HUDEP-2 (cell line): Measurements from ENCODE around the gene NCBP1.
"Not testable (repeated sequence)": the region's sequence is repeated elsewhere in the genome, so short reads cannot be mapped to it uniquely, and the experiment has no call there.

Experiments used
- DNase-seq, 76 experiments: peaks; one replicate each; lab custom pipeline; 2025; ENCODE audit not compliant: unreplicated experiment in 76 of 76; lab: John Stamatoyannopoulos, UW

Gene NCBP1, protein sequence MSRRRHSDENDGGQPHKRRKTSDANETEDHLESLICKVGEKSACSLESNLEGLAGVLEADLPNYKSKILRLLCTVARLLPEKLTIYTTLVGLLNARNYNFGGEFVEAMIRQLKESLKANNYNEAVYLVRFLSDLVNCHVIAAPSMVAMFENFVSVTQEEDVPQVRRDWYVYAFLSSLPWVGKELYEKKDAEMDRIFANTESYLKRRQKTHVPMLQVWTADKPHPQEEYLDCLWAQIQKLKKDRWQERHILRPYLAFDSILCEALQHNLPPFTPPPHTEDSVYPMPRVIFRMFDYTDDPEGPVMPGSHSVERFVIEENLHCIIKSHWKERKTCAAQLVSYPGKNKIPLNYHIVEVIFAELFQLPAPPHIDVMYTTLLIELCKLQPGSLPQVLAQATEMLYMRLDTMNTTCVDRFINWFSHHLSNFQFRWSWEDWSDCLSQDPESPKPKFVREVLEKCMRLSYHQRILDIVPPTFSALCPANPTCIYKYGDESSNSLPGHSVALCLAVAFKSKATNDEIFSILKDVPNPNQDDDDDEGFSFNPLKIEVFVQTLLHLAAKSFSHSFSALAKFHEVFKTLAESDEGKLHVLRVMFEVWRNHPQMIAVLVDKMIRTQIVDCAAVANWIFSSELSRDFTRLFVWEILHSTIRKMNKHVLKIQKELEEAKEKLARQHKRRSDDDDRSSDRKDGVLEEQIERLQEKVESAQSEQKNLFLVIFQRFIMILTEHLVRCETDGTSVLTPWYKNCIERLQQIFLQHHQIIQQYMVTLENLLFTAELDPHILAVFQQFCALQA

DNA sequence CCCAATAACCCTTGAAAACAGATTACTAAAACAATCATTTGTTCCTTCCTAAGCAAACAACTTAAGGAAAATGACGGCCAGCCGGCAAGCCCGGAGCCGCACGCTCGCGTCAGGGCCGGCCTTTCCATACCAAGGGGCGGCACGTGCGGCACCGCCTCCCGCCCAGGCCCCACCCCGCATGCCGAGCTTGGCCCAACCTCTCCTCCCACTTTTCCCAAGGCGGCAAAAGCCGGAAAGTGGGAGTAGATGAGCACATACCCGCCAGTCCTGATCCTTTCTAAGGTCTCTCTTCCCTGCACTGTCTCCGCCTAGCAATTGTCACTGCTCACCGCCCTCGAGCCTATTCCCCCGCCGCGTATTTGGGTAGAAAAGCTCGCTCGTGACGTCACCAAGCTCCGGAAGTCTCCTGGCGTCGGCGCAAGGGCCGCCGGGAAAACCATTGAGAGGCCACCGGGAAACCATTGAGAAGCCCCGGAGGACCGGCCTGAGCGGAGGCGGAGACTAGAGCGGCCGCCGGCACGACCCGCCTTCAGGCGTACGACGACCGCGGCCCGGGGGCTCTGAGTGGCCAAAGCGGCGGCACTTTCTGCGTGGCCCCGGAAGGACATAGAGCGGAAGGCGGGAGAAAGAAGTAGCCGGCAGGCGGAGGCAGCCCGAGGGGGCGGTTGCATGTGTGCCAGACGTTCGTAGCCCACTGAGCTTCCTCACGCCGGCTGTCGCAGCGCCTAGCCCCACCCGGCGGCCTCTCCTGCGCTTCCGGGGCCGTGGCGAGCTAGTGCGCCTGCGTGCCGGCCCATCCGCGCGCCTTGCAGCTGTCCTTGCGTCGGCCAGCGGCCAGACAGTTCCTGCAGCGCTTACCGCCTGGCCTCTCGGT, at the start of gene NCBP1, which contains the start of gene TSTD2:
TSS of gene NCBP1 (plus strand) at position 837 of the 874 bp plus-strand sequence. CDS start 61 bp downstream, outside the sequence.
TSS of gene TSTD2 (minus strand) at position 384 of the 874 bp plus-strand sequence. CDS start 5,806 bp downstream, outside the sequence.
- peak; percentile 52 to 99 (median 93) for DNase-seq

DNA sequence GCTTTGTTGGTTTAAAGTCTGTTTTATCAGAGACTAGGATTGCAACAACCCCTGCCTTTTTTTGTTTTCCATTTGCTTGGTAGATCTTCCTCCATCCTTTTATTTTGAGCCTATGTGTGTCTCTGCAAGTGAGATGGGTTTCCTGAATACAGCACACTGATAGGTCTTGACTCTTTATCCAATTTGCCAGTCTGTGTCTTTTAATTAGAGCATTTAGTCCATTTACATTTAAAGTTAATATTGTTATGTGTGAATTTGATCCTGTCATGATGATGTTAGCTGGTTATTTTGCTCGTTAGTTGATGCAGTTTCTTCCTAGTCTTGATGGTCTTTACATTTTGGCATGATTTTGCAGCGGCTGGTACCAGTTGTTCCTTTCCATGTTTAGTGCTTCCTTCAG, 48.8 kb upstream of the NCBP1 start:
- not testable (repeated sequence) for DNase-seq

DNA sequence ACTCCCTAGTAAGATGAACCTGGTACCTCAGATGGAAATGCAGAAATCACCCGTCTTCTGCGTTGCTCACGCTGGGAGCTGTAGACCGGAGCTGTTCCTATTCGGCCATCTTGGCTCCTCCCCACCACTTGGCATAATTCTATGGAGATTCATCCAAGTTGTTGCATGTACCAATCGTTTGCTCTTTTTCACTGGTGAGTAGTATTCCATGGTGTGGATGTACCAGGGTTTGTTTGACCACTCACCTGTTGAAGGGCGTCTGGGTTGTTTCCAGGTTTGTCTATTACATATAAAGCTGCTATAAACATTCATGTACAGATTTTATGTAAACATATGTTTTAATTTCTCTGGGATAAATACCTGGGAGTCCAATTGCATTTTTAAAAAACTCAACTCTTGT, 46.7 kb upstream of the NCBP1 start:
- DNase-seq, result not testable (repeated sequence)

DNA sequence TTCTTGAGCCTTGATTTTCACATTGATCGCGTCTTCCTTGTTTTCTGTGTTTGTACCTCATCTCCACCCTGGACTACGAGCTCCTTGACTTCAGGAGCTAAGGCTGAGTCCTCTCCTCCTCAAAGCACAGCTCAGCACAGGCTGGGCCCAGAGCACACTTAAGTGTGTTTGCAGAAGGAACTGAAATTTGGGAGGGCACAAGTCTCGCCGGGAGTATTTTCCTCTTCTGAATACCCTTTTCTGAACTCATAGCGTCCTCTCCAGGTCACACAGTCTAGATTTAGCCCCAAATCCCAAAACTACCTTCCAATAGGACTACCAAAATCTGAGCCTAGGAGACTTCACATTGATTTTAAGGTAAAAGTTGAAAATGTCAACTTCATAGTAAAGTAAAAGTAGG, 42.1 kb upstream of the NCBP1 start:
- DNase-seq, result no peak

DNA sequence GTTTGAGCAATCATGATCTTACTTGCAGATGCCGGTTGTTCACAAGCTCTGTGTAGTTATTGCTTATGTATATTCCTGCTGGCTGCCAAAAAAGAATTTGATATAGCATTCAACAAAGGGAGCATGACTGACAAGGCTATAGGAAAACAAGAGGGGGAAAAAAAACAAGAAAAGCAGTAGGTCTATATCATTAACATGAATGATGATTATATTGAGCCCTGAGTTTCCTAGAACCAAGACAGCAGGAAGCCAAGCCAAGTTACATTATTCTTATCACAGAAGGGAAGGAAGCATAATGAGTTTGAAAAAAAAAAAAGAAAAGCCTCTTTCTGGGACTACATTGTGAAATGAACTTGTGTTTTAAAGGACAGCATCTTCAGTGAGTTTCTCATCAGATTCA, 41.5 kb upstream of the NCBP1 start:
- no peak for DNase-seq

DNA sequence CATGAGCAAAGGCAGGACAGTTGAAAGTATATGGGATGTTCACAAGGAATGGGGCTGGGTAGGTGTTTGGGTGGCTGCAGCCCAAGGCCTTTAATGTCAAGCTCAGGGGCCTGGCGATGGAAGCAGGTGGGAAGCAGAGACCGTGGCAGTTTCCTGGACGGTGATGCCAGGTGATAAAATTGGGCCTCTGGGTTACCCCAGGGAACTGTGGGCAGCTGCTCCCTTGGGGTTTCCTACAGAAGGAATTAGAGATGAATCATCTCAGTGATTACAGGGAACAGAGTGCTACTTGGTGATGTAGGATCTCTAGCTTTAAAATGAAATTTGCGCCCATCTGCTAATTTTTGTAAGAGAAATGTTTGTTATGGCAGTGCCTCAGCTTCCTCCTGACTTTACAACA, 39.7 kb upstream of the NCBP1 start:
- DNase-seq, result no peak

DNA sequence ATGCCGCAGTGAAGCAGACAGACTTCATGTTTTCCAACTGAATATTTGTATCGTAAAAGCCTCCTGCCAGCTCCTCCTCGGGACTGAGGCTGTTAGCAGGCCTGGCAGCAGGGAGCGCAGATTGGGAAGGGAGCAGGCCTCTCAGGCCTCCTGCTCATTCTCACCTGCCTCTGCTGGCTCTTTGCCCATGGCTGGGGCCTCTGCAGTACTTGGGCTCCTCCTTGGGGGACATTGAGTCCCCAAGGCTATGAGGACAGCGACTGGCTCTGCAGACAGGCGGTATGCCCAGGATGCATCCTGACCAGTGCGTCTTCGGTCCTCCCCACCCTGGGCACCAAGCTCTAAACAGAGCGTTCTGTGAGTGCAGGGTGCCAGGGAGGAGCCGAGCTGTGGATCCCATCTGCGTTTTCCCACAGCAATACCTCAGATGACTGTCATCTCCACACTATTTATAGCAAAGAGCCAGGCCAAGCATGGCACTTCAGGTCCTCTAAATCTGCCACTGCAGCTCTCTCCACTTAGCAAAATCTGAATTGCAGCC, 39.2 kb upstream of the NCBP1 start:
- no peak for DNase-seq

DNA sequence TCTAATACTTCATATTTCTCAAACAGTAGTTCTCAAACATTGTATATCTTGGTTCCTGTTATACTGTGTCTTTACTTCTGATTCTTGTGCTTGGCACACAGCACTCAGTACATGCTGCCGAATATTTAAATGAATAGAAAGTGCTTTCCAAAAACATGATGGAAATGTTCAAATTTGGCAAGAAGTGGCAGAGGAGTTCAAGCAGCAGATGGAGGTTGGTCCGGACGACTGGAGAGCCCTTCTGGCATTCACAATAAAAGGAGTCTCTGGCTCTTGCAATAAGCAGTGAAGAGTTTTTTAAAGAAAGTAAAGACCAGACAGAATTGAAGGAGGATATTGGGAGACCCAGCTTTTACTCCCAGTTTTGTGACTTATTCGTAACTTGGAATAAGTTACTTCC, 36.7 kb upstream of the NCBP1 start:
- DNase-seq, result no peak

DNA sequence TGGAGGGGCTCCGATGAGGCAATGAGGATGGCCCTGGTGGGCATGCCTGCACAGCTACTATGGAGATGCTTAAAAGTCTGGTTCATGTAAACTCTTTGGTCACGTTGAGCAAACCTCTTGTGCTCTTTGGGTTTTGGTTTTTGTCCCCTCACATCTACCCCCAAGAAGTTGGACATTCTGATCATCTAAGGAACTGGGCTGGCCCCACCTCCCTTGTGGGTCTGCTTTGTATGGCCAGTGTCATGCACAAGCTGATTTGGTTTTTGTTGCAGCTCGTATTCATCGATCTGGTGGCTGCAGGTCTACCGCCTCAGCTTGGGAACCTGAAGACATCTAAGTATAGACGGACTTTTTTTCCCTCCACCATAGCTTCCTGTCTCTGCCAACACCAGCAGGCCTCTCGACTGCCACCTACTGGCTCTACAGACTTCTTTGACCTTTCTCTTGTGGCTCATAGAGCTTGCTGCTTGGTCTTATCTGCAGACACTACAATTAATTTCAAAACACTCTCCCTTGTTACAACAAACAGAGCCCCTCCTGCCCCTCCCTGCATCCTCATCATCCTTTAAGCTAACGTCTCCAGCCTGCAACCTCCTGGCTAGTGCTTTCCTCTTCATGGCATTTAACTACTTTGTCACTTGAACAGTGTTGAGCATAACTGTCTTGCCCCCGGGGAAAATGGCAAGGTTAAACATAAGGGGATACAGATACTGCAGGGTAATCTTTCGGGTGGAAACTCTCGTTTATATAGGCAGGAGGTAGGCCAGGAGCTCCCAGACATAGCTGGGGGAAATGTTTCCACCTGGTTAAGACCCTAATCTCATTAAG, 34.9 kb upstream of the NCBP1 start:
- DNase-seq, result peak in 72 of 76 experiments; percentile 8 to 81 (median 56)

DNA sequence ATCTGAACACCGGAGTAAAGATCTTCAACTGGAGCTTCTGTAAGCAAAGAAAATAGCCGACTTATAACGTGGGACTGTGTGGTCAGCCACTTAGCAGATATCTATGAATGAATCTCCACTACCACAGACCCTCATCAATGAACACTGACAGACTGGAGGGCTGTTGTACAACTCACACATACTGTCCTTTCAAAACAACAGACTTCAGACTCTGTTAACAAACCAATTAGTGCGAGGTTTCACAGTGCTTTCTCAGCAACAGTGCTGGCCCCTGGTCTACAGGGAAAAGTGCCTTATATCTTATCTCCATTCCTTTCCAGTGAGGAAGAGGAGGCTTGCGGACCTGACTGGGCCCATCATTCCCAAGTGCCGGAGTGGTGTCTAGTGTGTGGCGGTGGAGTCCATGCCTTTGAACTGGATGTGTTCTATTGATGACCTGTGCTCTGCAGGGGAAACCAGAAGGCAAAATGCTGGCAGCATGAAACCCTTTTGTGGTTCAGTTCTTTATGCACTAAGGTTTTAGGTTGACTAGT, 34.2 kb upstream of the NCBP1 start:
- no peak for DNase-seq

DNA sequence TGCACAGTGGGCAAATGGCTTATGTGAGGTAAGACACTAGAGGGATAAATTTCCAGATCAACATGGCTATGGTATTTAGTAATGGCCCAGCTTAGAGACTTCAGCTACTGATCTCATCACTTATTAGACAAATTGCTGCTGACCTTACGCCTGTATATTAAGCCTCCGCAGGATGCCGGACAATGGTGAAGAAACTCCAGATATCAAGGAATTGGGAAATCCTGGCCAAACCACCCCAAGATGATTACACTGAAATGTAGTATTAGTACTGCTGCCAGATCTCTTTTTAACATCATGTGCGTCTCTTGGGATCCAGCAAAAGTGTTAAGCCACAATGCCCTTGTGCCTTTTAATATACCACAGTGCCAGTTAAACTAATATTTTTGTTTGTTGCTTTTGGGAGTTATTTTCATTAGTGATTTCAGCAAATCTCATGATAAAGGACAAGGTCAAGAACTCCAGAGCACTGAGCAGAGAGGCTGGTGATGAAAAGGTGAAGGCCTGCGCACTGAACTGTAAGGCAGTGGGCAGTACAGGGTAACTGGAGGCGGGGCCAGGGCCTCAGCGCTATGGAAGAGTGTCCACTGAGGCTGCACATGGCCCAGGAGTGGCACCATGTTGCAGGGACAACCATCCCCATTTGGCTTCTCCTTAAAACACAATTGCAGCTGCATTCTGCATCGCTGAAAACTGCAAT, 32.9 kb upstream of the NCBP1 start:
- DNase-seq, result no peak

DNA sequence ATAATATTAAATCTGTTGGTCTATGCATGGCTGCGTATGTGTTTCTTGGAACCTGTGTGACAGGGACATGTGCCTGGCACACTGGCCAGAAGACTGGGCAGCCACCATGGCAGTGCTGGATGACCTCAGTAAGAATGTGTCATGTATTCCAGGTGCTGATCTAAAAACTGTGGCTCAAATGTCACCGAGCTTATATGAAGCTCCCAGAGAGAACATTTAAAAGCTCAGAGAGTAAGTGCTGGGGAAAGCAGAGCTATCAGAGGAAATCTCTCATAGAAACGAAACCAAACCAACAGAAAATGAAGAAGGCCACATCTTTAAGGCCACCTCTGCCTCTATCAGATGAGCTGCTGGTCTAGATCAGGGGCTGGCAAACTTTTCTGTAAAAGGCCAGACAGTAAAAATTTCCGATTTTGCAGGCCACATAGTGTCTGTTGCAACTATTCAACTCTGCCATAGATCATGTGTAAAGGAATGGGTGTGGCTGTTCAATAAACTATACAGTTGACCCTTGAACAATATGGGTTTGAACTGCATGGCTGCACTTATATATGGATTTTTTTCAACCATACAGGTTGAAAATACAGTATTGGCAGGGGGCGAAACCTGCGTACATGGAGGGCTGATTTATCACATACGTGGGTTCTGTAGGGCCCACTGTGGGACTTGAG, 32.3 kb upstream of the NCBP1 start:
- no peak for DNase-seq

DNA sequence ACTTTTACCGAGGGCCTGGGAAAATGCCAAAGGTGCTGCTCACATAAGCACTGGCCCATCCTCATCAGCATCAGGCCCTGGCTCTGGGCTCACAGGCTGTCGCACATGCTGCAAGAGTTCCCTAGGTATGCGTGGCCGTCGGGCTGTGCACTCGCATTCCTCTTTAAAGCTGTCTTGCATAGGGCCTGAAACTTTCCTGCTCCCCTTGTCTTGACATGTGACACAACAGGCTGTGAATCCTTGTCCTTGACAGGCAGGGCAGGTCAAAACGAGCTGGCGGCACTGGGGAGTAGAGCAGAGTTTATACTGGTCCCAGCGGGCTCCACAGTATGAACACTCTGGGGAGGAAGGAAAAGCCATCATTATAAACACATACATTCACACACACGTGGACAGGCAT, 31.2 kb upstream of the NCBP1 start:
- DNase-seq, result no peak

DNA sequence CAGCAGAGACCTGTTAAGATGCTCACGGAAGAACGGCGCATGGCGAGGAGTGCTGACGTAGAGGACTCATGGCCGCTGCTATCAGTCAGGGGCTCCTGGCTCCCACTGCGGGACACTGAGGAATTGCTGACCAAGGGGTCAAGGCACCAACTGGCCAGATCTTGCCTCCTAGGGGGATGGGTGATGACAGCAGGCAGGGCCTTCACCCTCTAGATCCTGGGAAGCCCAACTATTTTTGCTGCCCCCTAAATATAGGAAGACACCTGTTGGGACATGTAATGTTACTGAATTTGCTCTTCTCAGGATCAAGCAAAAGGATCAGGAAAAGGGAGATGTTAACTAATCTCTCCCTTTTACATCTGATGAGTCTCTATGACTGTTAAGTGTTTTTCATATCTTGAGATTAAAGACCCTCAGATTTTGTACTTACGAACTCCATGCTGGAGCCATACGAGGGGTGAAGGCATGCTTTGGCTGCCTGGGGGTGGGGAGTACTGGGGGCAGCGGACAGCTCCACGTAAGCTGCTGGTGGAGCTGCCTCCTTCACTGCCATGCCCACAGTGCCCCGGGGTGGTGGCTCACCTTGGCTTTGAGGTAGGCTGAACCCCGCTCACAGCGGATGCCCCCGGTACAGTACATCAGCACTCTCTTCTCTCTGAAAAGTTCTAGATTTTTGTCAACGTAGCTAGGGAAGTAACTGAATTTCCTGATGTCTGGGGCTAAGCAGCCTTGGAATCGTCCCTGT, 28.5 kb upstream of the NCBP1 start:
- no peak for DNase-seq

DNA sequence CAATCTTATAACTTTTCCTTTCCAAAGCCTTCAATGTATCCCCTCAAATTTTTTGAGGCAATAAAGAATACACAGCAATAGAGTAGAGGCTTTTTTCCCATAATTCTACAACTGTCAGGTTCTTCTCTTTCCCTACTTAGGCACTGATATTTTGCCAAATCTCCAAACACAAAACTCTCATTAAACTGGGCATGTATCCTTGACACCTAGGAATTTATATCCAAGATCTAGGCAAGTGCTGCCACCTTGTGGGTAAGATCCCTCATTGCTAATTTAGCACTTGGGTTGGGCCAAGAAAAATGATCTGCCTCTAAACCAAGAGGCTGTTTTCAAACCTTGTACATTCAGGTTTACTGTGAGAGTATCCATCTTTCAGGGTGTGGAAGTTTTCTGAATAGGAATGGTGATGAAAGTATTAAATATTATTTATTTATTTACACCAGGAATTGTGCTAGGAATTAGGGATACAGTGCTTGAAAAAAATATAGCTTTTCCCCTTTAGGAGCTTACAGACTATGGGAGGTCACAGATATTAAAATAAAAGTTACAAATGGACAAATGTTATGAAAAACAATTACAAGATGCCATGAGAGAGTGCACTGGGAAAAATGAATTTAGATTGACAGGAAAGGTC, 18.1 kb upstream of the NCBP1 start:
- DNase-seq, result peak in 44 of 76 experiments; percentile 1 to 65 (median 41)

DNA sequence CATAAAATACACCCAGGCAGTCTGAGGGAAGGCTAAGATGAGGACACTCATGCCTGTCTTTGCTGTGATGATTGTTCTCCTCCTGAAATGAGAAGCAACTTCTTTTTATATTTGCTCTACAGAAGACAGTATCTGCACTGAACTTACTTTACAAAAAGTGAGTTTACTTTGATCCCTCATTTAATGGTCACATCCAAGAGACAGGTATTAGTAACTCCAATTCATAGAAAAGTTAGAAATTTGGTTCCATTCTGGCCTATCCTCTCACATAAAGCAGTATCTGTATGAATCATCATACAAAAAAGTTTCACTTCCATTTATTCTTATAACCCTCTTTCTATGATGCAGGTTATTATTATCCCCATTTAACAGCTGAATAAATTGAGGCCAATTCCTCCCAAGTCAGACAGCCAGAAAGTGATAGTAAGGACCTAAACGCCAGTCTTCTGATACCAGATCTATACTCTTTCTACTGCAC, 15.6 kb upstream of the NCBP1 start:
- DNase-seq, result no peak

DNA sequence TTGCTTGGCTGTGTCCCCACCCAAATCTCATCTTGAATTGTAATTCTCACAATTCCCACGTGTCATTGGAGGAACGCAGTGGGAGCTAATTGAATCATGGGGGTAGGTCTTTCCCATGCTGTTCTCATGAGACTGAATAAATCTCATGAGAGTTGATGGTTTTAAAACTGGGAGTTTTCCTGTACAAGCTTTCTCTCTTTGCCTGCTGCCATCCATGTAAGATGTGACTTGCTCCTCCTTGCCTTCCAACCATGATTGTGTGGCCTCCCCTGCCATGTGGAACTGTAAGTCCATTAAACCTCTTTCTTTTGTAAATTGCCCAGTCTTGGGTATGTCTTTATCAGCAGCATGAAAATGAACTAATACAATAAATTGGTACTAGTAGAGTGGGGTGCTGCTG, 13.6 kb upstream of the NCBP1 start:
- DNase-seq, result not testable (repeated sequence)
